Bronchial epithelial cell (primary cell): ENCODE measurements around the gene MATR3. TPM values are rescaled to one million over a fixed set of nuclear protein-coding genes. Genes with fewer than 3 reads are reported as not detected.

Source experiments
- DNase-seq: peaks from one replicate; pipeline ENCODE4 v3.0.0-alpha.2; 2010; ENCODE audit warnings: low read depth
- FAIRE-seq: peaks from 2 replicates; lab custom pipeline; 2011; peaks lifted over from hg19 to GRCh38; lab: Jason Lieb, UNC
- H3K27me3 ChIP-seq: 2 replicates; pipeline ENCODE4 v1.5.1; 2011; ENCODE audit warnings: low read length; ENCODE audit not compliant: control insufficient read depth, insufficient read depth
- H3K36me3 ChIP-seq: 2 replicates; pipeline ENCODE4 v1.5.1; 2011; ENCODE audit warnings: low read length; ENCODE audit not compliant: control insufficient read depth, insufficient read depth
- H3K4me3 ChIP-seq: 2 replicates; pipeline ENCODE4 v1.5.1; 2011; ENCODE audit warnings: mild to moderate bottlenecking, low read depth, low read length, control low read depth
- total RNA-seq: library from RNA; depleted of rRNA; stranded (reverse); fragments of >200 nt; gene quantifications from 2 replicates; pipeline ENCODE4 v1.2.1, GENCODE V29; 2014
- TF ChIP-seq, protein P1 (sequence below): IDR thresholded peaks from 2 replicates; pipeline ENCODE4 v1.5.1; 2011; ENCODE audit warnings: mild to moderate bottlenecking, moderate library complexity, low read length, control low read depth, inconsistent platforms; ENCODE audit not compliant: insufficient read depth, severe bottlenecking

Gene MATR3
- total RNA-seq, 1 donor from 2014 or later = 173 TPM

DNA sequence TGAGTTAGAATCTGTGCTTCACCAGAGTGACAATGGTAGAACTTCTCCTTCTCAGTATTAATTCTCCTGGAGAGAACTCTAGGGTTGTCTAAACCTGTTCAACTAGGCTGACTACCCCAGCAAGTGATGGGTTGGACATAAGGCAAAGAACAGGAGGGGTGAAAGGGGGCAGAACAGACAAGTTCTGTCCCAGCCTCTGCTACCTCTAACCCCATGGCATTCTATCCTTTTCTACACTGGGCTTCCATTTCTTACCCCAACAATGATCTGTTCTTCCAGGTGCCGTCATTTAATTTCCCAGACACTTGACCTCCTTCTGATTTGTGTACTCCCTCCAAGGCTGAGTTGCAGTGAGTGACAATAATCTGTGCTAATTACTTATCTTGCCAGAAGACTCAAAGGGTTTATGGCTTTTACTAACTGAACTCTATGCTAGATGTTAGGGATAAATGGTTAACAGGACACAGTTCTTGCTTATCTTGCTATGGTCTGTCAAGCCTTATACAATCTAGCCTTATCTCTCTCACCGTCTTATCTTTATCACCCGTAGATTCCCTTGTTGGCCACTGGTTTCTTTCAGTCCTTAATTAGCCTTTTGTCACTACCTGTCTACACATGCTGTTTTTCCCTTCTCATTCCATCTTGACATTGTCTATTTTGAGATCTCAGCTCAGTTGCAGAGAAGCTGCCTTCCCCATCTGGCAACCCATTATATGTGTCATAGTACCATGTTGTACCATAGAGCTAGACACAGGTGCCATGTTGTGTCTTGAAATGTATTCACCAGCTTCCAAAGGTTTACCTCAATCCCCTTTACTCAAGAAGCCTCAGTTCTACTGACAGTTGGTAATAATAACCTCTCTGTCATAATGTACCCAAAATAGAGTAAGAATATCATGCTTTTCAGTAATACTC is 10.0 kb upstream of the MATR3 start:
- Histone ChIP-seq H3K27me3 (no peaks in the 10 kb centered on the region), H3K4me3 (no peak overlapping the region), H3K36me3 (peaks cover 17% of the 10 kb centered on the region)
- DNase-seq (no peak), FAIRE-seq (no peak)
- TF ChIP-seq, protein P1, sequence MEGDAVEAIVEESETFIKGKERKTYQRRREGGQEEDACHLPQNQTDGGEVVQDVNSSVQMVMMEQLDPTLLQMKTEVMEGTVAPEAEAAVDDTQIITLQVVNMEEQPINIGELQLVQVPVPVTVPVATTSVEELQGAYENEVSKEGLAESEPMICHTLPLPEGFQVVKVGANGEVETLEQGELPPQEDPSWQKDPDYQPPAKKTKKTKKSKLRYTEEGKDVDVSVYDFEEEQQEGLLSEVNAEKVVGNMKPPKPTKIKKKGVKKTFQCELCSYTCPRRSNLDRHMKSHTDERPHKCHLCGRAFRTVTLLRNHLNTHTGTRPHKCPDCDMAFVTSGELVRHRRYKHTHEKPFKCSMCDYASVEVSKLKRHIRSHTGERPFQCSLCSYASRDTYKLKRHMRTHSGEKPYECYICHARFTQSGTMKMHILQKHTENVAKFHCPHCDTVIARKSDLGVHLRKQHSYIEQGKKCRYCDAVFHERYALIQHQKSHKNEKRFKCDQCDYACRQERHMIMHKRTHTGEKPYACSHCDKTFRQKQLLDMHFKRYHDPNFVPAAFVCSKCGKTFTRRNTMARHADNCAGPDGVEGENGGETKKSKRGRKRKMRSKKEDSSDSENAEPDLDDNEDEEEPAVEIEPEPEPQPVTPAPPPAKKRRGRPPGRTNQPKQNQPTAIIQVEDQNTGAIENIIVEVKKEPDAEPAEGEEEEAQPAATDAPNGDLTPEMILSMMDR = no peak

DNA sequence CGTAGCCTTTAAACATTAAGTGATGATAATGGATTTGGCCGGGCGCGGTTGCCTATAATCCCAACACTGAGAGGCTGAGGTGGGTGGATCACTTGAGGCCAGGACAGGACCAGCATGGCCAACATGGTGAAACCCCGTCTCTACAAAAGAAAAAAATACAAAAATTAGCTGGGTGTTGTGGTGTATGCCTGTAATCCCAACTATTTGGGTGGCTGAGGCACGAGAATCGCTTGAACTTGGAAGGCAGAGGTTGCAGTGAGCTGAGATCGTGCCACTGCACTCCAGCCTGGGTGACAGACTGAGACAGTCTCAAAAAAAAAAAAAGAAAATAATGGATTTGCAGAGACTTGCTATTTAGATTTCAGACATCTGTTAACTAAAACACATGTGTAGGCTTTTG is 9.2 kb upstream of the MATR3 start:
- Histone ChIP-seq H3K4me3 (no peak overlapping the region), H3K36me3 (peaks cover 14% of the 10 kb centered on the region), H3K27me3 (no peaks in the 10 kb centered on the region)
- TF ChIP-seq, protein P1 = no peak
- no peak for DNase-seq
- FAIRE-seq = no peak

DNA sequence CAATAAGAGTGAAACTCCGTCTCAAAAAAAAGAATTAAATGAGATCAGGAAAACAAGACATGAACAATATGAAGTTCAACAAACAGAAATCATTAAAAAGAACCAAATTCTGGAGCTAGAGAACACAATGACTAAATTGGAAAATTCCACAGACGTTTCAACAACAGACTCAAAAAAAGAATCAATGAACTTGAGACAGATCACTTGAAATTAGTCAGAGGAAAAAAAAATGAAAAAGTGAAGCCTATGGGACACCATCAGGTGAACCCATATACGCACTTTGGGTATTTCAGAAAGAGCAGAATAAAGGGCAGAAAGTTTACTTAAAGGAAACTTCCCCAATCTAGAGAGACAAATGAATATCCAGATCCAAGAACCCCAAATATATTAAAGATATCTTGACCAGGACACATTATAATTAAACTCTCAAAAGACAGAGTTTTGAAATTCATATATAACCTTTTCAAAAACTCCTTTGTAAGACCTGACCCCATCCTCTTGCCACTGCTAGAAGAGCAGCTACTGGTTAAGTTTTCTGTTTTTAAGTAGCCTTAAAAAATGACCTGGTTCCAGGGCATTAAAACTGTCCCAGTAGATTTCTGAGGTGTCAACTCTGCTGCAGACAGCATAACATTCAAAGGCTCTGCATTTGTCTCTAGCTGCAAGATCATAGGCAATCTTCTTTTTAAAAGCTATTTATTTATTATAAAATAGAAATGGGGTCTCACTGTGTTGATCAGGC is 7.7 kb upstream of the MATR3 start:
- peaks cover 10% of the 10 kb centered on the region for H3K36me3 ChIP-seq
- DNase-seq (no peak), FAIRE-seq (no peak)
- H3K4me3 ChIP-seq = no peak overlapping the region
- TF ChIP-seq, protein P1 = no peak
- H3K27me3 ChIP-seq = no peaks in the 10 kb centered on the region

DNA sequence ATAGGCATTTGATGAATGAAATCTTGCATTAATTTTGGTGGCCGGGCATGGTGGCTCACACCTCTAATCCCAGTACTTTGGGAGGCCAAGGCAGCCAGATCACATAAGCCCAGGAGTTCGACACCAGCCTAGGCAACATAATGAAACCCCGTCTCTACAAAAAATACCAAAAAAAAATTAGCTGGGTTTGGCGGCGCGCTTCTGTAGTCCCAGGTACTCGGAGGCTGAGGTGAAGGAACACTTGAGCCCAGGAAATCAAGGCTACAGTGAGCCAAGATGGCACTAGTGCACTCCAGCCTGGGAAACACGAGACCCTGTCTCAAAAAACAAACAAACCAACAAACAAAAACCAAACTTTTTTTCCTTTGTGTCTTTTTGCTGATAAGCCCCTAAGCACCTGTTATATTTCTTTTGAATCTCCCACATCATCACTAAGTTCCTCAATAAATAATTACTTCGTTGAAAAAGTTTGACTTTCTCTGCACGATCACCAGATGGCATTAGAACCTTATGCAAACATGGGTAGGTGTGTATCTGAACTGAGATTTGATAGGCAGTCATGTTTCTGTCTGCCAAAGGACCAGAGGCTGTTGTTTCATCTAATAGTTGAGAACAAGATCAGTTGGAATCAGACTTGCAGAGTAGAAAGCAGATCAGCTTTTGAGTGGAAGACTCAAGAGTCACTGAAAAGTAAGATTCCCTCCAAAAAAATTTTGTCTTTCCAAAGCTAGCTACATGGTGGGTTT is 5.5 kb upstream of the MATR3 start:
- Histone ChIP-seq H3K36me3 (peaks cover 4% of the 10 kb centered on the region), H3K27me3 (no peaks in the 10 kb centered on the region), H3K4me3 (no peak overlapping the region)
- DNase-seq (peak; percentile 42), FAIRE-seq (no peak)
- TF ChIP-seq, protein P1 = no peak

DNA sequence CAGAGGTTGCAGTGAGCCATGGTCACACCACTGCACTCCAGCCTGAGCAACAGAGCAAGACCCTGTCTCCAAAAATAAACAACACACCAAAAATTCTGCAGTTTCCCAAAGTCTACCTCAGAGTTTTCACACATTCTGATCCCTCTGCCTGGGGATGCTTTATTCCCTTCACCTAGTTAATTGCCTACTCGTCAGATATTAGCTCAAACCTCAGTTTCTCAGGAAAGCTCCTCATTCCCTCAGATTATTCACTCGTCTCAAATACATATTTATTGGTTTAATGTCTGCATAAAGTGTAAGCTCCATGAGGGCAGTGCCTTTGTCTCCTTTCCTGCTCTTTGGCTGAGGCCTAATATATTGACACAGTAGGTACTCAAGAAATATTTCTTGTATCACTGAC is 2.5 kb upstream of the MATR3 start:
- FAIRE-seq = no peak
- Histone ChIP-seq H3K36me3 (no peaks in the 10 kb centered on the region), H3K27me3 (no peaks in the 10 kb centered on the region), H3K4me3 (no peak overlapping the region)
- no peak for DNase-seq
- TF ChIP-seq, protein P1 = no peak
